ENCODE results near the gene CYP4F3. TPM values are rescaled to one million over a fixed set of nuclear protein-coding genes. Genes with fewer than 3 reads are reported as not detected.
"Not testable (repeated sequence)": the region's sequence is repeated elsewhere in the genome, so short reads cannot be mapped to it uniquely, and the experiment has no call there.

Gene CYP4F3
- total RNA-seq, 1 donor from 2014 or later: not detected

DNA sequence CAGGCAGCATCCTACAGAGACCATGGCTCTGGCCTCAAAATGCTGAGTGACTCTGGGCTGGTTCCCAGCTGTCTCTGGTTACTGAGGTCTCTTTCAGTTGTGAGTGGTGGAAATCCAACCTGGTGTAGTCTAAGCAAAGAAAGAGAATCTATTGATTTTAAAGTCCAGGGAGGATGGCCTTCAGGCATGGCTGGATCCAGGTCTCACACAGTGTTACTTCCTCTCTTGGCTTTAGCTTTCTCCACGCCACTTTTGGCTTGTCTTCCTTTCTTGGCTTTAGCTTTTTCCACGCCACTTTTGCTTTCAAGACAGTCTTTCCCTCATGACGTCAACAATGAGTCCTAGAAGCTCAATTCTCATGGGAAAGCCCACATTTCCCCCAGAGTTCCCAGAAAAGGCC, 4.1 kb downstream of the CYP4F3 start:
- DNase-seq: no peak
- Mint-ChIP-seq H3K9me3 (no peaks in the 10 kb centered on the region), H3K27ac (no peak overlapping the region), H3K4me1 (peaks cover 4% of the 10 kb centered on the region), H3K4me3 (no peak overlapping the region), H3K36me3 (ENCODE audit: low read depth) (no peaks in the 10 kb centered on the region), H3K27me3 (peaks cover 5% of the 10 kb centered on the region)
- POLR2A ChIA-PET: no interaction called here
- intact Hi-C loops (cut with micrococcal nuclease): no loop called here
- CTCF ChIA-PET: no interaction called here
- ATAC-seq (ENCODE audit: low read depth): no peak
- no peak for TF ChIP-seq CTCF (IDR thresholded peaks at IDR 0.05)

DNA sequence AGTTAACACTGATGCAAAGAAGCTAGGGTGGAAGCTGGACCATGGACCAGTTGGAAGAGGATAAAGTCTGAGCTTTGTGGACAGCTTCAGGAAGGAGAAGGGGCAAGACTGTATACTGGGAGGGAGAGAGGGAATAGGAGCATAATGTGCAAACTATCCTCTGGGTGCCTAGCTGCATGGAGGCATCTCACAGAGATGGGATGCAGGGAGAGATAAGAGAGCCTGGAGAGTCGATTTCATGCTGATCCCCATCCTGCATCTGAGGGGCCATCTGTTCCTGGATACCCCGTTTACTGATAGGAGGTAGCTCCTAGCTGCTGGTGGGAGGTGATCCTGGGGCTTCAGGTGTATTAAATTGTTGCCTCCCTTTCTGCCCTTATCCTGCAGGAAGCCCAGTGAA, 8.8 kb downstream of the CYP4F3 start:
- H3K9me3 Mint-ChIP-seq: no peaks in the 10 kb centered on the region
- no peaks in the 10 kb centered on the region for H3K36me3 Mint-ChIP-seq (ENCODE audit: low read depth)
- ATAC-seq (ENCODE audit: low read depth) (no peak), DNase-seq (no peak)
- ChIA-PET POLR2A (no interaction called here), CTCF (no interaction called here)
- no peak overlapping the region for H3K4me3 Mint-ChIP-seq
- H3K27me3 Mint-ChIP-seq: peaks cover 18% of the 10 kb centered on the region
- H3K27ac Mint-ChIP-seq: no peak overlapping the region
- no peak for TF ChIP-seq CTCF (IDR thresholded peaks at IDR 0.05)
- intact Hi-C loops (cut with micrococcal nuclease): no loop called here
- H3K4me1 Mint-ChIP-seq: no peaks in the 10 kb centered on the region

GRCh38 chr19:15650123-15650522, 9.4 kb downstream of the CYP4F3 start:
- CTCF ChIA-PET; H3K4me1 Mint-ChIP-seq; DNase-seq; H3K4me3 Mint-ChIP-seq; H3K27ac Mint-ChIP-seq; intact Hi-C loops (cut with micrococcal nuclease); H3K36me3 Mint-ChIP-seq (ENCODE audit: low read depth); ATAC-seq (ENCODE audit: low read depth); H3K9me3 Mint-ChIP-seq; POLR2A ChIA-PET: not testable (repeated sequence)
- peaks cover 18% of the 10 kb centered on the region for H3K27me3 Mint-ChIP-seq

GRCh38 chr19:15651791-15652190, 11.1 kb downstream of the CYP4F3 start:
- H3K4me1 Mint-ChIP-seq: no peaks in the 10 kb centered on the region
- intact Hi-C loops (cut with micrococcal nuclease): no loop called here
- ChIA-PET POLR2A (no interaction called here), CTCF (no interaction called here)
- H3K4me3 Mint-ChIP-seq: no peak overlapping the region
- no peaks in the 10 kb centered on the region for H3K36me3 Mint-ChIP-seq (ENCODE audit: low read depth)
- no peak overlapping the region for H3K27ac Mint-ChIP-seq
- no peak for DNase-seq
- ATAC-seq (ENCODE audit: low read depth): no peak
- H3K27me3 Mint-ChIP-seq: peaks cover 15% of the 10 kb centered on the region
- H3K9me3 Mint-ChIP-seq: no peaks in the 10 kb centered on the region
- TF ChIP-seq CTCF (IDR thresholded peaks at IDR 0.05): no peak

DNA sequence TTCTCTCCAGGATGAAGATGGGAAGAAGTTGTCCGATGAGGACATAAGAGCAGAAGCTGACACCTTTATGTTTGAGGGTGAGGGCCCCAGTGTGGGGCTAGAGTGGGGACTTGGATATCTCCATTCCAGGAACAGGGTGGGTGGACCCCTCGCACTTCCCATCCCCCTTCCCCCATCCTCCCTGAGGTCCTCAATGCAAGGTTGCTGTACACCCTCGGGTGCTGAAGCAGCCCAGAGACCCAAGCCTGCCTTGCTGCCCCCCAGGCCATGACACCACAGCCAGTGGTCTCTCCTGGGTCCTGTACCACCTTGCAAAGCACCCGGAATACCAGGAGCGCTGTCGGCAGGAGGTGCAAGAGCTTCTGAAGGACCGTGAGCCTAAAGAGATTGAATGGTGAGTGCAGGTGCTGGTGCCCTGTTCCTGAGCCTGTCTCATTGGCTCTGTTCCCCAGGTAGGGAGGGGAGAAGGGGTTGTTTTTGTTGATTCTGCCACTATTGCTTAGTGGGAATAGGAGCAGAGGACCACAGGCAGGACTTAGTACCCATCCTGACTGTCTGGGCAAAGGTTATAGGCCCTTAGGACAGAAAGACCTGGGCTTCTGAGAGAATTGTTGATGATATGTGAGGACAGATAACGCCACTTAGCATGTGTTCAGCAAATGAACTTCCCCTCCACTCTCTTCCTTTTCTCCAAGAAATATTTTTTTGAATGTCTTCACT, 12.0 kb downstream of the CYP4F3 start:
- no peak for TF ChIP-seq CTCF (IDR thresholded peaks at IDR 0.05)
- intact Hi-C loops (cut with micrococcal nuclease): no loop called here
- Mint-ChIP-seq H3K36me3 (ENCODE audit: low read depth) (no peaks in the 10 kb centered on the region), H3K9me3 (no peaks in the 10 kb centered on the region), H3K4me1 (no peaks in the 10 kb centered on the region), H3K4me3 (no peak overlapping the region), H3K27ac (no peak overlapping the region), H3K27me3 (peaks cover 19% of the 10 kb centered on the region)
- POLR2A ChIA-PET: no interaction called here
- ATAC-seq (ENCODE audit: low read depth): no peak
- DNase-seq: no peak
- CTCF ChIA-PET: no interaction called here

DNA sequence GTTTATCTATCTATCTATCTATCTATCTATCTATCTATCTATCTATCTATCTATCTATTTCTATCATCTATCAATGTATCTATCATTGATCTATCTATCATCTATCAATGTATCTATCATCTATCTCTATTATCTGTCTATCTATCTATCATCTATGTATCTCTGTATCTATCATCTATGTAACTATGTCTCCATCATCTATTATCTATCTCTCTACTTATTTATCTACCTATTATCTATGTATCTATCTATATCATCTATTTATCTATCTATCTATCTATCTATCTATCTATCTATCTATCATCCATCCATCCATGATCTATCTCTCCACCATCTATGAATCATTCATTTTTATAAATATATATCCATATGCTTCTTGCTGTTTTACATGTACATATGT, 15.8 kb downstream of the CYP4F3 start:
- H3K9me3 Mint-ChIP-seq: no peaks in the 10 kb centered on the region
- ChIA-PET POLR2A (no interaction called here), CTCF (interaction anchor here (1.0 kb wide), 1 partner anchor 38 kb away, joined by 3 read pairs; no protein-coding TSS in a partner anchor)
- no peaks in the 10 kb centered on the region for H3K4me1 Mint-ChIP-seq
- no peak overlapping the region for H3K27ac Mint-ChIP-seq
- no peak for DNase-seq
- peaks cover 32% of the 10 kb centered on the region for H3K27me3 Mint-ChIP-seq
- TF ChIP-seq CTCF (IDR thresholded peaks at IDR 0.05): no peak
- no peaks in the 10 kb centered on the region for H3K36me3 Mint-ChIP-seq (ENCODE audit: low read depth)
- no peak overlapping the region for H3K4me3 Mint-ChIP-seq
- intact Hi-C loops (cut with micrococcal nuclease): no loop called here
- no peak for ATAC-seq (ENCODE audit: low read depth)
